NCI-H128 (cell line): ENCODE measurements around the gene HDAC3.

ENCODE experiments used
- DNase-seq: peaks from one replicate; lab custom pipeline; 2025; ENCODE audit not compliant: unreplicated experiment; lab: John Stamatoyannopoulos, UW

HDAC3 gene

DNA sequence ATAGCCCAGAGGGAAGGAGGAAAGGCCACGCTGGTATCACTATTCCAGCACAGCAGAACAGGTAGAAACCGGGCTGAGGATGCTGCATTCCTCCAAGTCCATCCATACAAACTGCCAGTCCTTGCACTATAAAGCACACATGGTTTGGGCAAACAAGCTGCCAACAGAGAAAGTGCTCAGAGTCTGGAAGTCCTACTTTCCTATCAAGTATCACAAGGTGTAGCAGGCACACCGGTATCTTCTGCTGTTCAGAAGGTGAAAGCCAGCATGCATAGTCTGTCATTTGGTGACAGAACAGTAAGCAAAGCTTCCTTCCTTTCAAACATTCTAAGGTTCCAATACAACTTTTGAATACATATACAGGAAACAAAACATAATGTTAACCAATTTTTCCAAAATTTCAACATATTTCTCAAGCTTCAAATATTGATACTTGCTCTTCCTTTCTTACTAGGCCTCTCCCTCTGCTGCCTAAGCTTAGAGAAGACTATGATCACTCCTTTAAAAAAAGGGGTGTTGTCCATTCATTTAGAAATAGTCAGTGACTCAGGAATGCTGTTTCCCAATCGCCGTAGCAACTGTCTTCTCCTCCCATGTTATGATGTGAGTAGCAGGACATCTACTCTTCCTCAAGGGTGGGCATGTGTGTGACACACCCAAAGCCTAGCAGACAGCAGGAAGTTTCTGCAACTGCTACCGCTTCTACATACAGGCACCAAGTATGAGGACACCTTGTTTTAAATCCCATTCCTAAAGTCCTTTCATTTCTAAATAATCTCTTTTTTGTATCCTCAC lies 32.5 kb downstream of the HDAC3 start:
- no peak for DNase-seq

DNA sequence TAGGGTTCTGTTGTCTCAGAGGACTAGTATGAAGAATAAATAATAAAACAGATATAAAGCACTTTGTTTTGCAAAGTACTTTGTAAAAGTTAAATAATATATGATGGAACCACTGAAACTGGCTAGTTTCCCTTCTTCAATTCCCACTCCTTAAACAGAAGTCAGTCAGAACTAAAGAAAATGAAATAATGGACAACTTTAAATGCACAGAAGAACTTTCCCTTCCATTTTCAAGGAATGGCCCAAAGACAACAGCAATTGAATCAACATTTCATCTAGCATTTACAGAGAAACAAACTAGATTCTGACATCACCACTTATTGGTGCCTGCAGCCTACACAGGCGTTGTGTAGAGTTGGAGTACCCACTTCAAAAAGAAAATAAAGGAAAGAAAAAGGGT lies 34.0 kb downstream of the HDAC3 start:
- DNase-seq = no peak

DNA sequence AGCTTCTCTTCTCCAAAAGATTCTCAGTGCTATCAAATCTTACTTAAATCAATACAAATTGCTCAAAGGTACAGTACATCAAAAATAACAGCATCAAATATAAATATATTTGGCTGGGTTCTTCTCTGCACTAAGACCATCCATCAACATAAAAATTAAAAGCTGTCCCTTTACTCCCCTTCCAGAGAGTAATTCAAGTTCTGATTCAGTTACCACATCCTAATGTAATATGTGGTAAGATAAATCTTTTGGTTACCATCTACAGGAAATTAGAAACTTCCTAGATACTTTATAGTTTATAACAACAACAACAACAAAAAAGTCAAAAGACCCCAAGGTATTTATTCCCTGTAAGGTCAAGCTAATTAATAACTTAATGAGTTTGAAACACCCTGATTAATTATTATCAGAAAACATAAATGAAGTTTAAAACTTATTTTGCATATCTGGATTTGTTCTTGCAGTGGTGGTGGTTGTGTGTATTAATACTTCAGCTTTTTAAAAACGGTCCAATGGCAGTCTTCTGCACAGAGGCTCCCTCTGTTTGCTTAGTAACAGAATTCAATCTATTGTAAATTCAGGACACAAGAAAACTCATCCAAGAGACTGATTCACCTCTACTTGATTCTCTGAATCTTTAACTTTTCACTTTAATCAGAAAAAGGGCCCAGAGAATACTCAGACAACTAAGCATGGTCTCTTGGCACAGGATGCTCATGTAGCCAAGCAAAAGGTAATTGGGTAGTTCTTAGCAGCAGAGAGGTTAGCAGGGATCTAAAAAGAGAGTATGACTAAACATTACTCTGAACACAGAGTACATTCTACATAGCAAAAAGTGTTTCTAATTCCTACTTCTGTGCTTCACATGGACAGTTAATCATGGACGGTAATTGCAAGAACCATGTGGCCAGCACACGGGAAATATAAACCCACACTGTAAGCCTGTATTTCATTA lies 38.0 kb downstream of the HDAC3 start:
- DNase-seq = no peak

DNA sequence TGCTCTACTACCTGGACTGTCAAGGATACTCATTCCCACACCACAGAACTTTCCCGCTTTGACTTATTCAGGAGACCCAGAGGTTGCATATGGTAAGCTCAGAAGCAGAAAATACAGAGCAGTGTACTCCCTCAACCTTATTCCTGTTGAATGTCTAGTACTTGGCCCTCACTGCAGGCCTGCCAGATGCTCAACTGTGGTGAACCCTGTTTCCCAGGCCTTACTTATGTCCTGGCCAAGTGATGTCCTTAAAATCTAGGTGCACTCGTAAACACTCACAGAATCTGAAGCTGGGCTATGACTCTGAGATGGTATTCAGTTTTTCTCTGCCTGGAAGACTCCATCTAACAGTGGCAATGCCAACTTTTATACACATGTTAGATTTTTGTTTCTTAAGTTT lies 38.8 kb downstream of the HDAC3 start:
- DNase-seq = no peak

DNA sequence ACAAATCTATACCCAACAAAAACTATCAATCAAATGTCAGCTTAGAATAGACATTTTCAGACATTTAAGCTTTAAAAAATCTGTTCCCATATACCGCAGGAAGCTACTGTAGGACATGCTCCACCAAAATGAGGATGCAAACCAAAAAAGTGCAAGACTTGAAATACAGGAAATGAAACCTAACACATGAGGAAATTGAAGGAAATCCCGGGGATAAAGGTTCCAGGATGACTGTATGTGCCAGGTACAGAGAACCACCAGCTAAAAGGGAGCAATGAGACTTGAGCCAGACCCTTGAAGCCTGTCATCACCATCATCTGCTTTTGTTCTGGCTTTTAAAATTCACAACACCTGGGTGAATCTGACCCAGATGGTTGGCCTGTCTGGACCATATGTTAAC lies 39.3 kb downstream of the HDAC3 start:
- no peak for DNase-seq

DNA sequence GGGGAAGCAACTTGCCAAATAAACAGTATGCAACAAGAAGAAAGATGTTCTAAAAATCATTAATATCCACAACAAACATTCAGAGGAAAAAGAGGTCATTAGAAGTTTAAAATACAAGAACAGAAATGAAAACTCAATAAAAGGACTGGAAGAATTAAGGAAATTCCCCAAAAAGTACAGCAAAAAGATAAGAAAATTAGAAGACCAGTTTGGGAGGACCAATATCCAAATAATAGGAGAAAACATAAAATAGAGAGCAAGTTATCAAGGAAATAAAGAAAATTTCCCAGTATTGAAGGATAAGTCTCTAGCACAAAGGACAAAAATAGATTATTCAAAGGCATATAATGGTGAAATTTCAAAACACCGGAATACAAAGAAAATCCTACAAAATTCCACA lies 39.8 kb downstream of the HDAC3 start:
- DNase-seq = no peak

DNA sequence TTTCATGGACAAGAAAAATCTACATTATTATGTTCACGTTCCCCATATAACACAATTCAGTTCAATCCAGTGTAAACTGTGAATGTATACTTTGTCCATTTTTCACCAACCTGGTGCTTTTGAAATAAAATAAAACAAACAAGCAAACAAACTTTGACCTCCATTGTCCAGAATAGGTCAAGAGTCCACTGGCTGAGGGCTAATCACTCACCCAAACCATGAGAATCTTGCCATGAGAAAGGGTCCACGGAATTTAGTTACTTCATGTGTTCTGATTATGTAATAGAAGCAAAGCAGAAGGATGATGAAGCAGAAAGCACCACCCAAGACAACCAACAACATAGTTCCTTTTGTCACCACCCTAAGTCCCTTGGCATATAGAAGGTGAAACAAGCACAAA lies 46.5 kb downstream of the HDAC3 start:
- no peak for DNase-seq

DNA sequence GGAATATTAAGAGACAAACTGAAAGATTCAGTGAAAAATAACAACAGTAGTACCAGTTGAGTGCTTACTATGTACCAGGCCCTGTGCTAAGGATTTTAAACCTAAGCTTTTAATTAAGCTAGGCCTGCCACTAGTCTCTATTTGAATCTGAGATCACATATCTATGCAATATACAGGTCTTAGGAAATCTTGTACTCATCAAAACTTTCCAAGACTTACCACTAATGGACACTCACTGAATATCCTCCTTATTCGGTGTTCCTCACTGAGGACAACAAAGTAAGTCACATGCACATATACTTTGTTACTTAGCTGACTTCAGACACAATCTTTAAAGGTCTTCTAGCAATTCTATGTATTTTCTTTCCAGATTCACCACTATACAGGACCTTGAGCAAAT lies 50.4 kb downstream of the HDAC3 start:
- no peak for DNase-seq

DNA sequence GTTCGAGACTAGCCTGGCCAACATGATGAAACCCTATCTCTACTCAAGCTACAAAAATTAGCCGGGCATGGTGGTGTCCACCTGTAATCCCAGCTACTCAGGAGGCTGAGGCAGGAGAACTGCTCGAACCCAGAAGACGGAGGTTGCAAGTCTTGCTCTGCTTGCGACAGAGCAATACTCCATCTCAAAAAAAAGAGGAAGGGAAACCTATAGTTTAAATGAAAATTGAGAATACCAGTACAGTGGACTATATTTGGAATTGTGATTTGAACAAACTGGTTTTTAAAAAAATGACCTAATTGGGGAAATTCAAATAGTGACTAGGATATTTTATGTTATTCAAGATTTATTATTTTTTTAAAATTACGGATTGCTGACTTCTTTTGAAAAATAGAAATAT lies 51.1 kb downstream of the HDAC3 start:
- no peak for DNase-seq

DNA sequence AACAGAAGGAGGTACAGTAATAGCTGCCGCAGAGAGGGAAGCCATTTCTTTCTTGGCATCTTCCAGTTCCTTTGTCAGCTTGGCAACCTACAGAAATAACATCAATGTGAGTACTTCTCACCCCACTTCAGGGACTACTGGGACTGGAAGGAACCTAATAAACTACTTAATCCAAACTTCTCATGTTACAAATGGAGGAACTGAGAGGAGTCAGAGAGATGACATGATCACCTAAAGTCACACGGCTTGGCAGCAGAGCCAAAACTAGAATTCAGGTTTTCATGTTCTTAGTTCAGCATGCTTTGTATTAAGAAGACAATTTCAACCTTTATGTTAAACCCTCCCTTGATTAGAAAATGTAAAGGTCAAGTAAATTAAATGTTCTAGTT lies 62.5 kb downstream of the HDAC3 start:
- no peak for DNase-seq

DNA sequence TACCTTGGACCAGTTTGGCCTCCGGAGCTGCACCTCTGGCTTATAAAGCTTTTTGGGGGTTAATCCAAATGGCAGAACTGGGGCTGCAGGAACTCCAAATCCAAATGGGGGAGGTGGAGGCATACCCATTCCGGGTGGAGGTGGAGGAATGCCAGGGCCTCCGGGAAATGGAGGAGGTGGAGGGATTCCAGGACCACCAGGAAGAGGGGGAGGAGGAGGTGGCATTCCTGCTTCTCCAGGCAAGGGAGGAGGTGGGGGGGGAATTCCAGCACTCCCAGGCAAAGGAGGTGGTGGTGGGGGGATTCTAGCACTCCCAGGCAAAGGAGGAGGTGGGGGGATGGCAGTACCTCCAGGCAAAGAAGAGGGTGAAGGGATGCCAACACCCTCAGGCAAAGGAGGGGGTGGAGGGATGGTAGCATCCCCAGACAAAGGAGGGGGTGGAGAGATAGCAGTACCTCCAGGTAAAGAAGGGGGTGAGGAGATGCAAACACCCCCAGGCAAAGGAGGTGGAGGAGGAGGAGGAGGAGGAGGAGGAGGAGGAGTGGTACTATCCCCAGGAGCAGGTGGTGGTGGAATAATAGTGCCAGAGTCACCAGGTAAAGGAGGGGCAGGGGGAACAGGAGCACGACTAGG lies 63.0 kb downstream of the HDAC3 start:
- no peak for DNase-seq
